NCI-H446 treated with DMSO at 0.1 percent for 48 hours (cell line): ENCODE data around the gene CARMIL1.

Experiments
- DNase-seq: peaks from one replicate; lab custom pipeline; 2025; lab: John Stamatoyannopoulos, UW

CARMIL1 gene

DNA sequence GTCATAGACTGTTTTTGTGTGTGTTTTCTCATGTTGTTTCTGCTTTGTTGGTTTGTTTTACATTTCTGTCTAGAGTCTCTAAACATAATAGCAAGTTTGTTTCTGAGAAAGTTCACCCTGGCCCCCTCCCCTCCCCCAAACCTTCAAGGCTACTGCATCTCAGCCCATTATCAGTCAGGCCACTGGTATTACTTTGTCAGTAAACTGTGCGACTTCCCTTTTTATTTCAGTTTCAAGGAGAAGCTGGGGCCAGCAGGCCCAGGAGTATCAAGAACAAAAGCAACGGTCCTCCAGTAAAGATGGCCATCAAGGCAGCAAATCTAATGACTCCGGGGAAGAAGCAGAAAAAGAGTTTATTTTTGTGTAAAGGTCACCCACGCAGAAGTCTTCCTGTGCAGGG, 340.0 kb downstream of the CARMIL1 start:
- no peak for DNase-seq

DNA sequence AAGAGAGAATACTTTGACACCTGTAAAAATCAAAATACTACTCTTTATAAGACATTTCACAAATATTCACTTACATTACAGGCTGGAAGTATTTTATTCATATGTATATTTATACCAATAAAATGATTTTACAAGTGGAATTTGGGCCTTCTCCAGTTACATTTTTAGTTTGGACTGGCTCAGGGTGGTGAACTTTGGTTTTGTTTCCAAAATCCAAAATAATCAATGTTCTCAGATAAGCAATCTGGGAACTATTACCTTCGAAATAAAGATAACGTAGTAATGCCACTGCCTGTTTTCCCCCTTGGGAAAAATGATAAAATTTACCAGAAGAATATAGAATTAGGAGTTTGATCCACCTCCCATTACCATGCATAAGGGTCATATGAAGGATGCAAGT, 341.2 kb downstream of the CARMIL1 start:
- DNase-seq: no peak

DNA sequence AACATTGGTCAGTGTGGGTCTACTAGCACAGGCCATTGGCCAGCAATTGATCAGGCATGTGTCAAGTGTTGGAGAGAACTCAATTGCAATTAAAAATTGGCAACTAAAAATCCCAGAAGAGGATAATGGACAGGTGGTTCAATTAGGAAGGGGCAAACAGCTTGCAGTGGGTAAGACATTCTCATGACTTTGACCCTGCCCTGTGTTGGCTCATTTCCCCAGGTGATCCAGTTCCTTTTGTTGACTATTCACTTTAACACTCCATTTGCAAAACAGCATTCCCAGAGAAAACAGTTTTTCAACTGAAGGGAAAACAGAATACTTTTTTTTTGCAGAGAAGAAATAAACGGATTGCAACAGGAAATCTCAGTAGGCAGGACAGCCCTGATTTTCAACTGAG, 343.9 kb downstream of the CARMIL1 start:
- DNase-seq: peak; percentile 57

DNA sequence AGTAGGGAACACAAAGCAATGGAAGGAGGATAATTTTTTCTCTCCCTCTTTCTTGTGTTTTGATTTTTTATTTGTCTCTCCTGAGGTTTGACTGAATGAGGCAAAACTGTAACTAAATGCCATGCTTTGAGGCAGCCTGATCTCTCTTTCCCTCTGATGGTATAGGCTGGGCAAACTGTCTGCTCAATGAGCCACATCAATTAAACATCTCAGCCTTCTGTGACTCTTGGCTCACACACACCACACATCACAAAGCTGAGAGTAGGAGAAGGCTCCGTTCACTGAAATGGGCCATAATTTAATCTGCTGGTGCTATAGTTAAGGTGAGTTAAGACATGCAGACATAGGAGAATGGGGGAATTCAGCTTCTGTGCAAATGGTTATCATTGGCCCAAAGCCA, 344.7 kb downstream of the CARMIL1 start:
- DNase-seq: peak; percentile 69

DNA sequence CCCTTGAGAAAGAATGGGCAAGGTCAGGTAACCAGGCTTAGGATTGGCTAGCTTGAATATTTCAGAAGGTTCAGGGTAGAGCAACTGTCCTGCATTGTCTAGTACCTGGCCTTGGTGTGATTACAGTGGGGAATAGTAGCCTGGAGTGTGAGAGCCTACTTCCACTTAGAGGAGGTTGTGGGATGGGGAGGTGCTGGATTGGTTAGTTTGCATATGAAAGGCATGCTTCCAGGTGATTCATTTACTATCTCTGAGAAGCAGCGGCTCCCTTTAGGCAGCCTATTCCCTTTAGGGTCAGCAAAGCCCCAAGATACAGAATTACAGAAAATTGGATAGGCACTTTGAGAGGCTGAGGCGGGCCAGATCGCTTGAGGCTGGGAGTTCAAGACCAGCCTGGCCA, 347.8 kb downstream of the CARMIL1 start:
- DNase-seq: no peak

DNA sequence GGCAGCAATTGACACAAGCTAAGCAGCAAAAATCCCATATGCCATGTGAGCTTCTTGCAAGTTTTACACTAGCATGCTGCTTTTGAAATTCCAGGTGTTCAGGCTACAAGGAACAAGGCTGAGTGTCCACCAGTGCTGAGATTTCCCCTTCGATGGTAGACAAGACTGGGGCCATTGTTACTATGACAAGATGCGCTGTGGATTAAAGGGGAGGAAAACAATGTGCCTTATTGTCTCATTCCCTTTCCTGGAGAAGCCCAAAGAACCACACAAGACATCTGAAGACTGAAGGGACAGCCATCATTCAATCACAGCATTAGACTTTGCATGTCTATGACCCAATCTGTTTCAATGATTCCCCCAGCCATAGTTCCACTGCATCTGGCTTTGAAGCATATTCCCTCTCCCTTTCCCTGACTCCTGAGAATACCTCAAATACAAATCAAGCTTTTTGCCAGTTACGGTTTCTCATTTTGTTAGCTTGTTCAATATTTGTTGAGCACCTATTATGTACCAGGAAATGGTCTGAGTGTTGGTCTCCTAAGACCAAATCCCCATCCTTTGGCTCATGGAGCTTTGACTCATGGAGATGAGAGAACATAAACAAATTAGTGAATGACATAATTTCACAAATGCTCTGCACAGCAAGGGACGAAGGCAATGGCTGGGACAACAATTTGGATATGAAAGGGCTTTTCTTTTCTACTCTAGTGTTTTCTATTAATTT, 349.5 kb downstream of the CARMIL1 start:
- peak; percentile 54 for DNase-seq

DNA sequence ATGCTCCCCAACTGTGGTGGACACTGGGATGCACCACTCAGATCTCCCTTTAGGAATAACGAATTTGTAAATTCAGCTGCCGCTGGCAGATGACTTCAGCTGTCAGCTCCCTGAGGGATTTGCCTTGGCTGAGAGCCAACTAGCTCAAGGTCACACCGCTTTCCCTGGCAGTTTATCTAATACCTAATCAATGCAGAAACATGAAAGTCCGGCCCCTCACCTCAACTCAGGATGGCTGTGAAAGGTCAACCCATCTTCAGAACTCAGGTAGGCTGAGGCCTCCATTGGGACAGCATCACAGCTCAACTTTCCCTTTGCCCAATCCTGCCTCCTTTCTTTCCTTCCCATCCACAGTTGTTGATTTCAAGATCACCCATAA, 350.0 kb downstream of the CARMIL1 start:
- no peak for DNase-seq

DNA sequence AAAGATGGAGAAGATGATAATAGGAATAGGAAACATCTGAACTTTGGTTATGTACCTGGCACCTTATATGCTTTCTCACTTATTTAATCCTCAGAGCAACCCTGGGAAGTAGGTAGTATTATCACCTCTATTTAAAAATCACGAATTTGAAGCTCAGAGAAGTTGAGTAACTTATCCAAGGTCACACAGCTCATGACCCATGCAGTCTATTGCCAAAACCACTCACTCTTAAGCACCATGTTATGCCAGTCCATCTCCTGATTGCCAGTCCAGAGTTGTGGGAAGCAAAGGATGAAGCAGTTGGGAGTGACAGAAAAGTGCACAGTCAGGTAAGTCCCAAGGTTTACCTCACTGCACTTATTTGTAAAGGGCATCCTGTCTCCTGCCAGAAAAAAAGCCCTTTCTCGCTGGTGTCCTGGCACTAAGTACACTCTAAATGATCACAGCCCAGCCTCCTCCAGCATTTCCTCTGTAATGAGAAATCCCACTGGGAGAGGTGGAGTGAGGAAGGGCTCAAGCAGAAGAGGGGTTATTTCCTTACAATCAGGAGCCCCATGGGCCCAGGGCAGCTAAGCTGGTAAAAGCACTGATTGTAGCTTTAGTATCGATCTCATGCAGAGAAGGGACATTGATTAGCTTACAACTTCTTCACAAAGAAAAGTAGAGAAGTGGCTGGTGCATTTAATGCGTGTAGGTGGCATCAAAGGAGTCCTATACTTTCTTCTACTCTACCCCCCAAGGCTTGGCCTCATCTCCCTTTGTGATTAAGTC, 351.5 kb downstream of the CARMIL1 start:
- DNase-seq: no peak

DNA sequence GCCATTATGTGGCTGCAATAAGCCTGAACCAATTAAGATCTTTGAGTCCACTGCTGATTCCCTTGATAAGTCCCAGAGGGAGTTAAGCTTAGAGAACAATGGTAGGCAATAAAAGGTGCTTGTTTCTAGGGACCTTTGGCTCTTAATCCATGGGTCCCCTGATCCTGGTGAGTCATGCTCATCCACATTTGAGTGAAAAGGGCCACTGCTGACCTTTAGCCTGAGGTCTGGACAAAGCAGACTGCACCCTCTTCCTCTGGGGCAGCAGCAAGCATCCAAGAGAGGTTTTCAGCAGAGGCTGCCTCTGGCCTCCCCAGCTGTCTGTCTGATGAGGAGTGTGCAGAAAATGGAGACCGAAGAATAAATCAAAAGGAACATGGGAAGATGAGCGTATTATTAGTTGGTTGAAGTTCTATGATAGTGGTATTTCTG, 356.7 kb downstream of the CARMIL1 start:
- DNase-seq: no peak

DNA sequence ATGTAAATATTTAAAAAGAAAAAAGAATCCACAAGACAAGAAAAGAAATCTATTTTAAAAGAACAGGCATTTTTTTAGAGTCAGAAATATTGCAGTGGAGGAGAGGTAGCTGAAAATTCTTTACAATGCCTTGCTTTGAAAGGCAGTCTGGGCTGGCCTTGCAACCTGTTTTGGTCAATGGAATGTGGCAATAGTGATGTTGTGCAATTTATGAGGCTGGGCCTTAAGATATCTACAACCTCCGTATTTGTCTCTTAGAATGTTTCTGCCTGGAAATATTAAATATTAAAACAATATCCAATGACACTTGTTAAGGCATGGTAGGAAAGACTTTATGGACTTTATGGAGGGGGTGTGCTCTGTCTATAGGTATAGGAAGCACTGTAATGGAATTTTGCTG, 358.0 kb downstream of the CARMIL1 start:
- DNase-seq: no peak

DNA sequence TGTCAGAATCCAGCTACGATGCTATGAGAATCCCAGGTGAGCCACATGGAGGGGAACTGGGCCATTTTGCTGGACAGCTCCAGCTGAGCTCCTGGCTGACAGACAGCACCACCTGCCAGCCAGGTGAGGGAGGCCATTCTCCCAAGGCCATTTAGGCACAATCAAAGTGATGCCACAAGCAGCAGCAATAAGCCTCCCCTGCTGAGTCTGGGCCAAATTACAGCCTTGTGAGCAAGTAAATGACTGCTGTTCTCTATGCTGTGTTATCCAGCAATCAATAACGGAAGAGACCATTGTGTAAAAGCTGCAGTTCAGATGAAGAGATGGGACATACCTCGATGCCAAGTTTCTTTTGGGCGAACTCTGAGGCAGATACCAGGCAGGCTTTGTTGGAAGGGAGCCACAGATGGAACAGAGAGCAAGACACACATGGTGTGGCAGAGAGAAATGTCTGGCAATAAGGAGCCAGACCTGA, 358.8 kb downstream of the CARMIL1 start:
- peak; percentile 96 for DNase-seq

DNA sequence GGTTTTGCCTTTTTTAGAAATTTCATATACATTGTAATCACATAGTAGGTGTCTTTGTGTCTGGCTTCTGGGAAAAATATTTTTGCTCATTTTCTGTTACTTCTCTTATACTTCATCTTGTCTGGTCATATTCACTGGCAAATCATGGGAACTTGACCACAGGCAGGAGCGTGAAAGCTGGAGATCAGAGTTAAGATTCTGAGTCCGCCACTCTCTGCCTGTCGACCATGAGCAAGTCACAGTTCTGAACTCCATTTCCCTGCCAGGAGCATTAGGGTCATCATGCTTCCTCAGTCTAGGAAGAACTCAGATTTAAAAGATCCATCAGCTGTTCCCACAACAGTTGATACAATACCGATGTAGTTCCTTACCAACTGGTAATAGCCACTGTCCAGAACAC, 360.5 kb downstream of the CARMIL1 start:
- no peak for DNase-seq

DNA sequence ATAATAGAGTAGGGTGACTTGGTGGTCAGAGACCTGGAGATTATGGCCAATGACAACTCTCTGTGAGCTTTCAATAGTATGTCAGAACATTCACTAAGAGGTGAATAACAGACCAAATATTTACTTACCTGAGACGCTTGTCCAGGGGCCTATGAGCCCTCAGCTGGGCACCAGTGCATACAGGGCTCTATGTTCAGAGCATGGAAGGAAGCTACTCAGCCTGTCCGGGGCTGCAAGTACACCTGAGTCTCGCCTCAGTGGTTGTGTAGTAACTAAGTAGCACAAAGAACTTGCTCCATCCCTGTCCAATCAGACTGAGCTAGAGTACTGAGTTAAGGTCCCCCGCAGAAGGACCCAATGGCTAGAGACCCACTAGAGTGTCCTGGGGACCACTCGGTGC, 361.3 kb downstream of the CARMIL1 start:
- DNase-seq: no peak

DNA sequence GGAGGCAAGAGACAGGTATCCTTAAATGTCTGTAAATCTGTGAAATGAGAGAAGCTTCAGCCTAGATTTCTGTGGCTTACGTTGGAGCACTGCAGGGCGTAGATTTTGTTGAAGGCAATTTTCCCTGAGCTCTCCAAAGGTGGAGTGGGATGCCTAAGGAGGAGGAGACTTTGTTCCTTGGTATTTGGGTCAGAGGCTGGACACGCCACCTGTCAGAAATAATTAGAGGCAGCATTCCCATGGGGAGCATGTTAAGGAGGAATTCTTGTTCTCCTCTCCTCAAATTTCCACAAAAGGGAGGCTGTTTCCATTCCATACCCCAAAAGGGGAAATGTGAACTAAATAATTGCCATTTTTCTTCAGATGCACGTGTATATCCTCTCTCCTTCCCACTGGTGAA, 361.7 kb downstream of the CARMIL1 start:
- no peak for DNase-seq

DNA sequence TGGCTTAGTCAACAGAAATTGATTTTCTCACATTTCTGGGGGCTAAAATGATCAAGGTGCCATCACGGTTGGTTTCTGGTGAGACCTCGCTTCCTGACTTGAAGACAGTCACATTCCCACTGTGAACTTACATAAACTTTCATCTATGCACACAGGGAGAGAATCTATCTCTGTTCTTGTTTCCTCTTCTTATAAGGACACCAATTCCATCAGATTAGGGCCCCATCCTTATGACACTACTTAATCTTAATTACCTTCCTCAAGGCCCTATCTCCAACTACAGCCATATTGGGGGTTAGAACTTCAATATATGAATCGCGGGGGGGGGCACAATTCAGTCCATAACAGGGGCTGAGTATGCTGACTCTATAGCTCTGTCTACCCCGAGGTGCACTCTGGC, 362.2 kb downstream of the CARMIL1 start:
- no peak for DNase-seq

DNA sequence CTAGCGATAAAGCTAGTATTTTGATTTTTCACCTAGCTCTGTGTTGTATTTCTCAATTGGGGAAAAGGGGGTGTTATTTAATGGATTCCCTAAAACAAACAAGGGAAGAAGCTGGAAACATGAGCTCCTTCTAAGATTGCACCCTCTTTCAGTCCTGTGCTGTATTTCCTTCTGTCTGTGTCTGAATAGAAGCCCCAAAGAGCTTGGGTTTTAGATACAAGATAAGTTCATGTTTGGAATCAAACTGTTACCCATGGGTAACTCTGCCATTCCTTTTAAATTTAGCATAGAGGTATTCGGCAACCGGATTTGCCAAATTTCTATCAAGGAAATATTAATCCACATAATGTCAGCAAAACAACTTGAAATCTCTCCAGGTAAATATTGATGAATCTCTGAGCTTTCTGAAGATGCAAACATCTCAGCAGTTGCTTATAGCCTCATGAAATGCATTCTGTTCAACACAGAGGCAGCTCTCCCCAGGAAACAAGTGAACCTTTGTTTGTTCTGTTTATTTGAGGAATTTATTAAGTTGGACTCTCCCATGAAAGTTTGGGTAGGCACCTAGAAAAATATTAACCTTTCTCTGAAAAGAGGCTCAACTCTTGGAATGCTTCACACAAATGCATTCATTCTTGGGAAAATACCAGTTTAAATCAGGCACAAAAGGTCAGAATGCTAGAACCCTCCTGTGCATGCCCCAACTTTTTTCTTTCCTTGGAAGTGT, 362.9 kb downstream of the CARMIL1 start:
- DNase-seq: no peak

DNA sequence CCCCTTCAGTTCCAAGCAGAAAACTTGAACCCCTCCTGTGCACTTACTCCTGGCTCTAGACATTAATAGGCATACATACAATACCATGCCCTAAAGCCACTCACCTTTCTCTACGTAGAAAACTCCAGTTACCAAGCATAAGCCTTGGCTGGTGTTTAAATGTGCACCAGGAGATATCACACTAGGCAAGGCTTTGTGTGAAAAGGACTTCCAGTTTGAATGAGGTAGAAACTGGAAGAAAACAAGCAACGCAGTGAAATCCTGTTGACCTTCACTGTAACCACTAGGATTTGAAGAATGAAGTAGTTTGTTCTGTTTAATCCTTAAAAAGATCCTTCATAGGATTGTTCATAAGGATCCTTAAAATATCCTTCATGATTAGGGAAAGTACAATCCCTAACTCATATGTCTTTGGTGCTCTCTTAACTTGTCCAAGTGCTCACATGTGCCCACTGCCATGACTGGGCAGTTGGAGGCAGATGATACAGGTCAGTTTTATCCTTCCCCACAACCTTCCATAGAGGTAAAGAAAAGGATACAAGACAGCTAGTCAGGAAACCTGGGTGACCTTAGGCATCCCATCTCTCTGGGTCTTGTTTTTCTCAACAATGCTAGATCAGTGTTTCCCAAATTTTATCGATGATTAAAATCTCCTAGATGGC, 363.6 kb downstream of the CARMIL1 start:
- DNase-seq: no peak

DNA sequence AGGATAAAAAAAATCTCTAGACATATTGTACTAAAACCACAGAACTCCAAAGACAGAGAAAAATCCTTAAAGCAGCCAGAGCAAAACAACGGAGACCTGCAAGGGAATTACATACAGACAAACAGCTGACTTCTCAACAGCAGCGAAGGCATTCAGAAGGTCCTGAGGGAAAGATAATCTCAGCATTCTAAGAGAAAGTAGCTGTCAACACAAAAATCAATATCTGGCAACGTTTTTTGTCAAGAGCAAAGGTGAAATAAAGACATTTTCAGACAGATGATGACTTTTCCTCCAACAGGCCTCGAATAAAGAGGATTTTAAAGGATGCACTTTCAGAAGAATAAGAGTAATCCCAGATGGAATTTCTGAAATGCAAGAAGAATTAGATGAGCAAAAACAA, 366.7 kb downstream of the CARMIL1 start:
- DNase-seq: no peak

DNA sequence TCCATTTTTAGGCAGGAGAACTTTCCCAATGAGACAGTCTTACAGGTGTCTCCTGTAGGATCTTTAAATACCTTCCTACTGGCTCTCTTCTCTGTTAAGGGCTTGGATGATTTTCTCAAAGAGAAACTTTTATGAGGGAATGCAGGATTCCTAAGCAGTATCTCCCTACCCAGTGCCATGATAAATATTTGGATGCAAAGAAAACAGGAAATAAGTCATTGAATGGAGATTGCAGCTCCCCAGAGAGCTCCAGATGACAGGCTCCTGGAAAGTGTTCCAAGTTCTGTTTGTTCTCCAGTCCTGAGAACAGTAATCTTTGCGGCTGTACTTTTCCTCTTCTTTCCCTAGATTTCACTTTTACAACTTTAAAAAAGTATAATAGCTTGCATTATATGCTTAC, 370.4 kb downstream of the CARMIL1 start:
- no peak for DNase-seq

DNA sequence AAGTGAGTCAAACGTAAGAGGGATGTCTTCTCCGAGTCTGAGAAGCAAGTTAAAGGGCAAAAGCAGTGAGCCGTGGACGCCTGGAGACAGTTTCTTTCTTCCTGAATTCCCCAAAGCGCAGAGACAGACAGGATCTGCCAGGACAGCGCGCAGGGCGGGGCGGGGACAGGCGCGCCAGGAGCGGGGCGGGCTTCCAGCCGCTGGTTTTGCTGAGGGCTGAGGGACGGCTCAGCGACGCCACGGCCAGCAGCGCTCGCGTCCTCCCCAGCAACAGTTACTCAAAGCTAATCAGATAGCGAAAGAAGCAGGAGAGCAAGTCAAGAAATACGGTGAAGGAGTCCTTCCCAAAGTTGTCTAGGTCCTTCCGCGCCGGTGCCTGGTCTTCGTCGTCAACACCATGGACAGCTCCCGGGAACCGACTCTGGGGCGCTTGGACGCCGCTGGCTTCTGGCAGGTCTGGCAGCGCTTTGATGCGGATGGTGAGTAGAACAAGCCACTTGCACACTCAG, 372.9 kb downstream of the CARMIL1 start, which contains the start of gene SCGN:
Gene SCGN, plus strand, starts transcription at position 209 of the 509 bp plus-strand sequence. Its CDS starts 189 bp downstream, at position 398.
- DNase-seq: no peak

DNA sequence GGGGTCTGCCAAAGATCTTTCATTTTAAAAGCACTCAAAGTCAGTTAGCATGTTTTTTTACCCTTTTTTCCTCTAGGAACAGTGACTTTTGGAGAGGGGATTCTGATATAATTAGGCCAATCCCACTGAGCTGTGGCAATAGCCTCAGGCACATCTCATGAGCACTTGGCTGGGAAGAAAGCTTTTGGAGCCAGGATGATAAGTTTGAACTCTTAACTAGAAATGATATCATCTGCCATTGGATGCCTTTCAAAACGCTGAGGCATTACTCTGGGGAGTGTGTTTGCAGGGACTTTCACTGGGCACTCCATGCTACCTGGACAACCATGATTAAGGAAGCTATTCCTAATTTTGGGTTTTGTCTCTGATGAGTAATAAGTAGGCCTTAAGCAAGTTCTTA, 376.5 kb downstream of the CARMIL1 start:
- peak; percentile 58 for DNase-seq
